ENCODE results near the gene KCNQ5. TPM values are rescaled to one million over a fixed set of nuclear protein-coding genes. Genes with fewer than 3 reads are reported as not detected.

The KCNQ5 gene
- total and polyA plus RNA-seq, 10 of the 15 experiments (the other 5 are each of a cell fraction or from before 2014, with no cell fraction given), result 0.60 to 16.2 (median 3.2) TPM

DNA sequence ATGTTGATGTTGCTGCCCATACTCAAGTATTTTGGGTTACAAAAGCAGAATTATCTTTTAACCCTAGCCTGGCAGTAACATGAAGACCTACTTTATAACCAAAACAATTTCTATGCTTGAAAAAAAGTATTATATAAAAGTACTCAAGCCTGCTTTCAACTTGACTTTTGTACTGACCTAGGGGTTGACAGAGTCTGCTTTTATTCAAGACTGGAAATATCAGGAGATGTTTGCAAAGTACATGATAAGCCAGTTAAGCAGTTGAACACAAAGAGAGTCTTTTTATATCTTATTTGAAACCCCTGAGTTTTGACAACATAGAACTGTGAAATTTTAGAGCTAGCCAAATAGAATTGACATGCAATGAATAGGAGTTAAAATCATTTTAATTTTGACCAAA is 159.8 kb downstream of the KCNQ5 start:
- Histone ChIP-seq H3K36me3 (ENCODE audit: control insufficient read depth in 2 of 2, insufficient read depth in 2 of 2, low read length in 1 of 2) (no peaks in the 10 kb centered on the region), H3K27ac (ENCODE audit: control insufficient read depth, insufficient read depth) (no peak overlapping the region), H3K9ac (ENCODE audit: control insufficient read depth, insufficient read depth, low read length) (no peak overlapping the region), H3K4me2 (ENCODE audit: control insufficient read depth, insufficient read depth) (no peak overlapping the region), H4K20me1 (ENCODE audit: control insufficient read depth, insufficient read depth) (no peaks in the 10 kb centered on the region), H3K4me1 (ENCODE audit: control insufficient read depth, insufficient read depth, low read length) (no peaks in the 10 kb centered on the region; the same call in 1 of the 2 replicates), H2AFZ (ENCODE audit: control insufficient read depth, low read depth, low read length) (no peak overlapping the region), H3K4me3 (no peak overlapping the region), H3K9me3 (replicated peaks; ENCODE audit: control insufficient read depth, insufficient read depth, low read length) (no peaks in the 10 kb centered on the region), H3K79me2 (ENCODE audit: control insufficient read depth, insufficient read depth, low read length) (no peaks in the 10 kb centered on the region), H3K27me3 (replicated peaks in 1 of 2; ENCODE audit: control insufficient read depth in 2 of 2, insufficient read depth in 2 of 2, low read length in 1 of 2) (no peaks in the 10 kb centered on the region)
- DNase-seq (ENCODE audit: low read depth, low spot score) (no peak), FAIRE-seq (no peak), ATAC-seq (no peak)
- ChIA-PET SMC1A (ENCODE audit: uncharacterized antibody, unreplicated experiment) (interaction anchor here (1.3 to 3.5 kb wide), 2 partner anchors 11 to 23 kb away, joined by 3 to 20 read pairs; no protein-coding TSS in a partner anchor), POLR2A (interaction anchor here (0.8 kb wide), 1 partner anchor 58 kb away, joined by 3 read pairs; no protein-coding TSS in a partner anchor), RAD21 (ENCODE audit: unreplicated experiment) (no interaction called here), CTCF (interaction anchor here (0.8 to 1.9 kb wide), 3 partner anchors 38 to 165 kb away, joined by 3 to 6 read pairs (median 4); no protein-coding TSS in a partner anchor)
- intact Hi-C loops (cut with micrococcal nuclease; ENCODE audit: unreplicated experiment) (no loop called here), in situ Hi-C loops (cut with MboI) (no loop called here)
- TF ChIP-seq TBL1XR1 (IDR thresholded peaks at IDR 0.05; ENCODE audit: low read depth, low read length) (no peak), SREBF1 (IDR thresholded peaks at IDR 0.05; ENCODE audit: low read length) (no peak), MEF2A (IDR thresholded peaks at IDR 0.05; ENCODE audit: insufficient read depth, low read depth, low read length) (no peak), ESRRA (IDR thresholded peaks at IDR 0.05; ENCODE audit: low read length) (no peak), CBX5 (IDR thresholded peaks at IDR 0.05; ENCODE audit: low read depth) (no peak), DPF2 (IDR thresholded peaks at IDR 0.05) (no peak), TAF1 (IDR thresholded peaks at IDR 0.05; ENCODE audit: borderline replicate concordance, low read depth, low read length) (no peak), CHD1 (IDR thresholded peaks at IDR 0.05; ENCODE audit: low read depth, low read length) (no peak), TCF3 (IDR thresholded peaks at IDR 0.05; ENCODE audit: borderline replicate concordance, insufficient read depth, low read depth, low read length) (no peak), YY1 (IDR thresholded peaks at IDR 0.05; ENCODE audit: low read depth, low read length) (no peak), SPI1 (IDR thresholded peaks at IDR 0.05; ENCODE audit: borderline replicate concordance, insufficient read depth, low read depth, low read length) (no peak), FOS (IDR thresholded peaks at IDR 0.05; ENCODE audit: borderline replicate concordance, extremely low read depth, insufficient read length) (no peak), MYC (IDR thresholded peaks at IDR 0.05; ENCODE audit: insufficient read depth, insufficient read length, insufficient replicate concordance, low read length, severe bottlenecking) (no peak)
- BruUV-seq (replicated peaks), result no TSS peak

Data from GM12878 (cell line).